GM19023 (cell line): ENCODE data around the gene AQP12A.

ENCODE experiments used
- ATAC-seq: cut with Tn5 transposase; IDR thresholded peaks from one replicate; pipeline ENCODE4 v1.9.1; 2021; ENCODE audit warnings: mild to moderate bottlenecking, moderate library complexity; ENCODE audit not compliant: unreplicated experiment

Gene AQP12A

DNA sequence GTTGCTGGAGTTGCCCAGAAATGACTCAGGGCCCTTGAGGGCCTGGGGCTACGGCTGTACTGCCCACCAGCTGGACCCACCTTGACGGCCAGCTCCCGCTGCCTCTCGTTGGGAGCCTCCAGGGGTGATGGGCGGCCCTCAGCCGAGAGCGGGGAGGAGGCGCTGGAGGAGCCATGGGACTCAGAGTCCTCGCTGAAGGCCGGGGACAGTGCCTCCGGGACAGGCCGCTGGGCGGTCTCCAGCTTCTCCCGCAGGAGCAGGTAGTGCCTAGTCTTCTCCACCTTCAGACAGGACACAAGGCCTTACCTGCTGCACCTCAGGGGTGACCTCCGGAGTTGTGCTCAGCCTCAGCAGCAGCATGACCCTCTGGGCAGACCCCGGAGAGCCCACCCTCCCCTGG lies 30.7 kb downstream of the AQP12A start:
- no peak for ATAC-seq

DNA sequence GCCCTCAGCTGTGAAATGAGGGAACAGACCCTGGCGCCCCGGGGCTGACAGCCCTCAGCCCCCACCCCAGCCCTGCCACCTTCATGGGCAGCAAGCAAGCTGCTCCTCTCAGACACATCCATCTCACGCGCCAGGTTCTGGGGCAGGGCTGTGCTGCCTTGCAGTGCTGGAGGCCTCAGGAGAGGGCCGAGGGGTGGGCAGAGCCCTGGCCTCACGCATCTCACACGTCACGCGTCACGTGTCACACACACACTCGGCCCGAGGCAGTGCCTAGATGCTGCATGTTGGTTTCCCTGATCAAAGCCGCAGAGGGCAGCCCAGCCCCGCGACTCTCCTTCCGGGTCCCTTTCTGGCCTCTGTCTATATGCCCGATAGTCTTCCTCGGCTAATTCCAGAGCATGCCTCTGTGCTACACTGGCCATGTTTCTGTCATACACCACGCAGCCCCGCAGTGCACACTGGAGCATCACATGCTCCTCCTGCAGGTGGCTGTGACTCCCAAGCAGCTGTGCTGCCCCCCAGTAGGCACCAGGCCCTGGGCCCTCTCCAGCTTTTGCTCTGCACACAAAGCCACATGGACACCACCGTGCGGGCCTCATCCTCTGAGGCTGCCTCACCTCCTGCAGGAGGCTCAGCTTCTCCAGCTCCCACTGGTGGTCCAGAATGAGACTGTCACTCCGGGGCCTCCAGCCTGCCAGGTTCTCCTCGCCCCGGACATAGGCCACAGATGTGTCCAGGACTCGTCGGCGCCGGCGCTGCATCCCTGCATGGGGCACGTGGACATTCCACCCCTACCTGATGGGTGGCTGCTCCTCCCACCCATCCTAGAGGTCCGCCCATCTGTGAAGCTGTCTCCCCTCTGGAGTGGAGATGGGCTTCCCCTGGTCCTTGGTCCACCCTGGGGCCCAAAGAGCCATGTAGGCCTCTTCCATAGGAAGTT lies 31.4 kb downstream of the AQP12A start:
- ATAC-seq, result no peak

DNA sequence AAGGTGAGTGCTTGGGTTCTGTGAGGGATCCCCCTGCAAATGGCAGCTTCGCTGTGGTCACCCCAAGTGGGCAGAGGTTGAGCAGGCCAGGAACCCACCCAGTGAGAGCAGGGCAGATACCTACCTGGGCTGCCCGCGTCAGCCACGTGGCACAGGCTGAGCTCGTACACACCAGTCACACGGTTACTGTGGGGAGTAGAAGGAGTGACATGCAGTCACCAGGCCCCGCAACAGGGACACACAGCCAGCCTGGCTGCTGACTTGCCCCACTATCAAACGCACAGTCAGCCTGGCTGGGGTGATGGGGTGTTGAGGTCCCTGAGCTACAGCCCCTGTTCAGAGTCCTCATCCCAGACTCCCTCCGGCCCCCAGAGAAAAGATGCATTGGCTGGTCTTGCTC lies 32.2 kb downstream of the AQP12A start:
- ATAC-seq, result no peak

DNA sequence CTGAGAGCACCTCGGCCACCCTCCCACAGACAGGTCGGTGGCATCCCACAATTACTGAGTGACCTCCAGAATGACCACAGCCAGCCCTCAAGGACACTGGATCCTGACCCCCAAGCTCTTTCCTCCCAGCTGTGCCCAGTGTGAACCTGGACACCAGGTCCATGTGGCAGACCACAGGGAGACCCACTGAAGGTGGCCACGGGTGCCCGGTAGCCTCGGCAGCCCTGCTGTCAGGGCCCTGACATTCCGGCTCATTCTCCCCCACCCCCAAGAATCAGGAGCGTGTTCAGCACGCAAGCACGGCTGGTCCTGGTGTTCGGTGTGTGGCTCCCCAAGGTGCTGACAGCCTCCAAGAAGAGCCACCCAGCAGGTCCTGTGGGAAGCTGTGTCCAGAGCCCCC lies 32.8 kb downstream of the AQP12A start:
- no peak for ATAC-seq

DNA sequence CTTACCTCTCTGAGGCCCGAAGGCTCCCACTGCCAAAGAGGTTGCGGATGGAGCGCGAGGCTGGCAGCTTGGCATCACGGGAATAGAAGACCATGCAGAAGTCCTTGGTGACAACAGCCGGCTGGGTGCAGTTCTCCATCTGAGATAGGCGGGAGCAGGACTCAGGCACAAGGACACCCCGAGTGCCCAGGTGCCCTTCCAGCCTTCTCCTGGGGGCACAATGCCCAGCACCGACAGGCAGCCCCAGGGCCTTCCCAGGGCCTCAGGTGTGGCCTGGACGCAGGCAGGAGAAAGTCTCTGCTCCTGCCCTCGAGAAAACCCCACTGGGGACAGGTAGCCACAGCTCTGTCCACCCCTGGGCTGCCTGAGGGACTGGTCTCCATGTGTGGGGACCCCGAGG lies 33.6 kb downstream of the AQP12A start:
- ATAC-seq, result no peak

DNA sequence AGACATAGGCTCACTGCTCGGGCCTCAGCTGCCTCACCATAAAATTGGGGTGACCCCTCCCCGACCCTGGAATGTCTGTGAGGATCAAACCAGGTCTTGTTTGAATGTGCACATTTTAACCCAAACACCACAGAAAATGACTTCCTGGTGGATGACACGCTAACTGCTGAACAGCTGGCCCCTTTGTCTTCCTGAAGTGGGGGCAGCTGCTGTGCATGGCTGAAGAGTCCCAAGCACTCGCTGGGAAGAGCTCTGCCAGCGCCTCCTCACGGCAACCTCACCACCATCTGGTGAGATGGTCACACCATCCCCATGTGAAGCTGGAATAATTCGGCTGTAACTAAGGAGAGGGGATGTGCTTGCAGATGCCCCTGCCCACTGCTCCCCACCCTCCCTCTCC lies 34.0 kb downstream of the AQP12A start:
- no peak for ATAC-seq

DNA sequence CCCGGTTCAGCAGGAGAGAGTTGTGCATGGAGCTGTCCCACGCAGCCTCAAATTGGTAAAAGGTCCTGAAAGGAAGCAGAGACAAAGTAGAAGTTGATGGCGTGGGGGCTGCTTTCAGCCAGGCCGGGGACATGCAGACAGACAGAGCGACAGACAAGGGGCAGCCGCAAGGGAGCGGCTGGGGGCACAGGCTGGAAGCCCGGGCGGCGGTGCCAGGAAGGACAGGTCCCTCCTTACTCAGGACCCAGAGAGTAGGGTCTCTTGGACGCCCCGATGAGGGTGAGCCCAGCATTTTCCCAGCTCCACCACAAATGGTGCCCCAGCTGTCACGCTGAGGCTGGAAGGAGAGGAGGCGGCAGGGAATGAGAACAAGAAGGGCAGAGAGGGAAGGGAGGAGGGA lies 35.2 kb downstream of the AQP12A start:
- ATAC-seq, result no peak

DNA sequence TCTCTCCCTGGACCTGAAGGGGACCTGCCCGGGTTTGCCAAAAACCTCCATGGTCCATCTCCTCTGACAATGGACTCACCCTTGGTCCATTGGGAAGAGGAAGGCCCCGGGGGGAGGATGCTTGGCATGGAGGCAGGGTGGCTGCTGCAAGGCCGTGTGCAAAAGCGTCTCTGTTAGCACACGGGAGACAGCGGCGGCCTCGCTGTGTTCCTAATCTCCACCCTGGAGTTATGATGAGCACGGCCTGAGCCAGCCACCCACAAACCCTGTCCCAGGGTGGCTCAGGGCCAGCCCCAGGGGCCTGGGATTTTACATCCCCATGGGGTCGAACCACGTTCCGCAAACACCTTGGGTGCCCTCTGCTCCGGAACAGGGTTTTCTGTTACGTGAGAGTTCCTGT lies 35.8 kb downstream of the AQP12A start:
- ATAC-seq, result no peak

DNA sequence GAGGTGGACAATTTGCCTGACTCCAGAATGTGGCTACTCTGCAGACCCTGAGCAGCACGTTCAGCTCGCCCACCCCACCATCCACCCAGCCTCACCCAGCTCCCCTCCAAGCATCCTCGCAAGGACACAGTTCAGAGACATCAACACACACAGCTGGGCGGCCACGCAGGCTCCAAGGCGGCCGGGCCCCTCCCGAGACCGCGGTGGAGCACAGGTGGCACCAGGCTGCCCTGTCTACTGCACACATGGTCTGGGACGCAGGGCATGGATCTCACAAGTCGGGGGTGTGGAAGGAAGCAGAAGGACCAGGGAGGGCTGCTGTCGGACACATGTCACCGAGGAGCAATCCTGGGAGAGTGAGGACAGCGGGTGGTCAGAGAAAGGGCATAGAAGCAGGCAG lies 36.2 kb downstream of the AQP12A start:
- ATAC-seq, result no peak

DNA sequence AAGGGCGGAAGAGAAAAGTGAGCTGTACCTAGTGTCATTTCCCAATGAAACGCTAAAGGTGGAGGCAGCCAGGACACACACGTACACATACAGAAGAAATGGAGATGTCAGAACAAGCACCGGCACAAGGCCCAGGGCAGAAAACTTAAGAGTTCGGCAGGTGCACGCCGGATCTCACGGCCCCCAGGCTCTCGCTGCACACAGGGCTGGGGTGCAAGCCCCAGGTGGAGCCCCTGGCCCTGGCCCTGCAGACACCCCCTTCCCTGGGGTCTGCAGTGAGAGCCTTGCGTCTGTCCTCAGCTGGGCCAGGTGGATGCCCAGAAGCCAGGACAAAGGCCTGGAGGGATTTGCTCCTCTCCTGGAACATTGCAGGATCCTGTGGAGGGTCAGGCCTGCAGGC lies 36.7 kb downstream of the AQP12A start:
- ATAC-seq, result no peak

DNA sequence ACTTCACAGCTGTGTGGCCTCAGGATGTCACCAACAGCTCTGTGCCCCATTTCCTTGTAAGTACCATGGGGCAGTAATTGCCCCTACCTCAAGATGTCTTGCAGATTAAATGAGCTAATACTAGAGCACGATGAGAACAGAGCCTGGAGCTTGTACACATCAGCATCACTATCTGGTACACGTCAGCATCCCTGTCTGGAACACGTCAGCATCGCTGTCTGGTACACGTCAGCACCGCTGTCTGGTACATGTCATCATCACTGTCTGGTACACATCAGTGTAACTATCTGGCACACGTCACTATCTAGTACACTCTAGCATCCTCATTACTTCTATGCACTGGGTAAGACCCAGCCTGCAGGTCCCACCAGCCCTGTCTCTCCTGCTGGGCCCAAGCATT lies 37.2 kb downstream of the AQP12A start:
- no peak for ATAC-seq

DNA sequence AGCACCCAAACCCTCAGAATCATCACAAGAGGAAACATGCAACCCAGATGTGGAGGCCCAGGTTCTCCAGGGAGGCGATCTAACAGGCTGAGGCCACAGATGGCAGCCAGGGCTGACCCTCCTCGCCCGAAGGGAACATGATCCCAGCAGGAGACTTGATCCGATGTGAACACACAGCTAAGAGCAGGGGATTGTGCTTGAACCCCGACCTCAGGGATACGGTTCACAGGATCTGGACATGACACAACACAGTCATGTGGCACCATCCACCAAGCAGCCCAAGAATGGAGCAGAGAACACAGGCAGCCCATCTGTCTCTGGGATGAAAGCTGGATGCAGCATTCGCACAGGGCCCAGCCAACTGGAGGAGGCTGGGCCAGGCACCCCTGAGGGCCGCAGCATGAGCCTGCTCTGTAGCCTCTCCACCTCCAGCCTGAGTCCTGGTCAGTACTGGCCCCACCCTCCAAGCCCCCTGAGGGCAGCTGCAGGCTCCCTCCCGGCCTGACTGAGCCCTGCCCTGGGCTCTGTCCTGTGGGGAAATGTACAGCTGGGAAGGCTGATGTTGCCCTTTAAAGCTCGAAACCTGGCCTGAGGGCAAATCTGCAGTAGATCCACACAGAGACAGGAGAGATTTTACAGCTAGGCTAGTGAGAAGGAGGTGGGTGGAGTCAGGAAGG lies 39.0 kb downstream of the AQP12A start:
- ATAC-seq, result no peak

DNA sequence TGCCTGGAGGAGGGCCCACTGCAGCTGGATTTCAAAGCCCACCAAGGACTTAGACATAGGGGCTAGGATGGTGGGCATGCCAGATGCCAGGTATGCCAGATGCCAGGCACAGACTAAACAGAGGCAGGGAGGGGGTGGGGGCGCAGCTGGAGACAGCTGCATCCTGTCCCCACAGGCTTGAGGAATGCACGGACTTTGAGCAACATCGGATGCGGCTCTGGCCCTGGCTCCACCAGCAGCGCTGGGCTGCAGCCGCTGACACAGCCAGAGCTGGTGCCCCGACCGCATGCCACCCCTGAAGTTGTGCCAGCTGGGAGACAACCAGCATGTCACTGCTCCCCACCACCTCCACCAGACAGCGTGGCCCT lies 39.5 kb downstream of the AQP12A start:
- no peak for ATAC-seq

DNA sequence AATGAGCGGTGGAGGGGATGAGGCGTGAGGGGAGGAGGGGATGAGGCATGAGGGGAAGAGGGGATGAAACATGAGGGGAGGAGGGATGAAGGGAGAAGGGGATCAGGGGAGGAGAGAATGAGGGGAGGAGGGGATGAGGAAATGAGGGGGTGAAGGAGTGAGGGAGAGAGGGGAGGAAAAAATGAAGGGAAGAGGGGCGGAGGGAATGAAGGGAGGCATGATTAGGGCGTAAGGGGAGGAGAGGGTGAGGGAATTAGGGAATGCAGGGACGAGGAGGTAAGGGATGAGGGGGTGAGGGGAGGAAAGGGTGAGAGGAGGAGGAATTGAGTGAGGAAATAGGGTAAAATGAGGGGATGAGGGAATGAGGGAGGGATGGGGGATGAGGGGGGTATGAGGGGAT lies 40.5 kb downstream of the AQP12A start:
- no peak for ATAC-seq

DNA sequence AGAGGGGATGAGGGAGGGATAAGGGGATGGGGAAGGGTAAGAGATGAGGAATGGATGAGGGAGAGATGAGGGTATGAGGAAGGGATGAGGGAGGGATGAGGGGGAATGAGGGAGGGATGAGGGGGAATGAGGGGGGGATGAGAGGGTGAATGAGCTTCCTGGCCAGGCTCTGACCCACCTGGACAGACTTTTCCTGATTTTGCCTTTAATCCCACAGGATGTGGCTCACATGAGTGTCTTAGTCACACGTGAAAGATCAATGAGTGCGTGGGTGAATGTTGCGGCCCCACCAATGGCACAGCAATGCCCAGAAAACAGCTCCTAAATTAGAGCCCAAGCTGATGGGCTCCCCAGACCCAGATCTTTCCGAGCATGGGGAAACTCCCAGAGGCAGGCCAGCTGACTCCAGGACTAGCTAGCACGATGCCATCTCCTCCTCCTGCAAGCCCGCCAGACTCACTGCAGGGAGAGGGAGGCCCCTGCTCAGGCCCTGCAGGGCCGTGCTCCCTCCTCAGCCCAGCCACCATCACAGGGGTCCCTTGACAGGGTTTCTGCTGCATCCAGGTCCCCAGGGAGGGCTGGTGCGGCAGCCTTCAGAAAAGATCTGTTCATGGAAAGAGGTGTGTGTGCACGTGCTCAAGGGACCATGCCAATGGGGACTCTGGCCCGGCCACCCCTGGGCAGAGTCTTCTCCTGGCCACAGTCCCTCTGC lies 41.4 kb downstream of the AQP12A start:
- no peak for ATAC-seq

DNA sequence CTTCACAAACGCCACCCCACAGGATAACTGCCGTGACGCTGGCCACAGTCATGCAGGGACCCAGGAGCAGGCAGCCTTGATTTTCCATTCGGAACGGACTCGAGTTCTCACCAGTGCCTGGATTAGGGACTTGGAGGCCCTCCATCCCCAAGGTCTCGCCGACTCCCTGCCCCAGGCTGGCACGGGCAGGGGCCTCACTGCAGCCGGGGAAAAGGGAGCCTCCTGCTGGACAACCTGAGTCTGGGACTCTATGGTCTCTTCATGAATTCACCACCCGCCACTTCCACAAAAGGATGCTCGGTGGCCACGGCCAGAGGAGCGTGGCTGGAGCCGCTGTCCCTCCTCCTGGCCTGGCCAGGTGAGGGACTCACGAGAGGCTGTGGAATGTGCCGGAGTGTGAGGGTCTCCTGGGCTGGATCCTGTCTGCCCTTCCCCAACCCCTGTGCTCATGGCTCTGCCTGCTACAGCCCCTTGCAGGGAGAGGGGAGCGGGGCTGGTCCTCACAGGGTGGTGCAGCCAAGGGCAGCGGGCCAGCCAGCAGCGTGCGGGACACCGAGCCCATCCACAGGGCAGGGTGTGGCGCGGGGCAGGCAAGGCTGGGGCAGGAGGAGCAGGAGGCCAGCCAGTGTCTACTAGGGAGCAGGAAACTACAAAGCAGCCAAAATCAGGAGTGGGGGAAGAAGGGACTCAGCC lies 42.3 kb downstream of the AQP12A start:
- ATAC-seq, result no peak

DNA sequence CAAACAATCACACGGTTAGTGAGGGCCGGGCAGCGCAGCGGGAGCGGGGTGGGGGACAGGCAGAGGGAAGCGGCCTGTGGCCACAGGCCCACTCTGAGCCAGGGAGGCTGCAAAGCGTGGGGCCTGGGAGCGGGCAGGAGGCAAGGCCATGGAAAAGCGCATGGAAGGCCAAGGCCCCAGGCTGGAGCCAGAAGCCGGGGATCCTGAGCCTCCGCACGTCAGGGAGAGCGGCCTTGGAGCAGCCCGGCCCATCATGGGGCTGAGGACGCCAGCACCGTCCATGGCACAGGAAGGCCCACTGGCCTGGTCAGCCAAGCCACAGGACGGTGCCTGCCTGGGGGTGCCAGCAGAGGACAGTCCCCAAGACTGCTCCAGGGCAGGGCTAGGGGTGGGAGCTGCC lies 43.1 kb downstream of the AQP12A start:
- no peak for ATAC-seq

DNA sequence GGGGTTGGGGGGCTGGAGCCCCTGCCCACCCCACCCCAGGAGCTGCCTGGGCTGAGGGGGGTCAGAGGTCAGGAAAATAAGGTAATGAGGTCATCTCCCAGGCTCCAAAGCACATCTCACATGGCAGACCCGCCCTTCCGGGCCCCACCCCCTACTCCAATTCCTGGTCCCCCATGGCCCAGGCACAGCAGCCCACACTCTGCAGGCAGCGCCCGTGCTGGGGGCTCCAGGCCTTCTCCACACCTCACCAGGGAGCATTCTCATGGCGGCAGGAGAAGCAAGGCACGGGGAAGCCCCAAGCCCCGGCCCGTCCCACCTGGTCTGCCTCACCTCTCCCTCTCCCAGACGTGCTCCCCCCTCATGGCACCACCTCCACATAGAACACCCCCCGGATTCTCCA lies 43.8 kb downstream of the AQP12A start:
- ATAC-seq, result no peak

DNA sequence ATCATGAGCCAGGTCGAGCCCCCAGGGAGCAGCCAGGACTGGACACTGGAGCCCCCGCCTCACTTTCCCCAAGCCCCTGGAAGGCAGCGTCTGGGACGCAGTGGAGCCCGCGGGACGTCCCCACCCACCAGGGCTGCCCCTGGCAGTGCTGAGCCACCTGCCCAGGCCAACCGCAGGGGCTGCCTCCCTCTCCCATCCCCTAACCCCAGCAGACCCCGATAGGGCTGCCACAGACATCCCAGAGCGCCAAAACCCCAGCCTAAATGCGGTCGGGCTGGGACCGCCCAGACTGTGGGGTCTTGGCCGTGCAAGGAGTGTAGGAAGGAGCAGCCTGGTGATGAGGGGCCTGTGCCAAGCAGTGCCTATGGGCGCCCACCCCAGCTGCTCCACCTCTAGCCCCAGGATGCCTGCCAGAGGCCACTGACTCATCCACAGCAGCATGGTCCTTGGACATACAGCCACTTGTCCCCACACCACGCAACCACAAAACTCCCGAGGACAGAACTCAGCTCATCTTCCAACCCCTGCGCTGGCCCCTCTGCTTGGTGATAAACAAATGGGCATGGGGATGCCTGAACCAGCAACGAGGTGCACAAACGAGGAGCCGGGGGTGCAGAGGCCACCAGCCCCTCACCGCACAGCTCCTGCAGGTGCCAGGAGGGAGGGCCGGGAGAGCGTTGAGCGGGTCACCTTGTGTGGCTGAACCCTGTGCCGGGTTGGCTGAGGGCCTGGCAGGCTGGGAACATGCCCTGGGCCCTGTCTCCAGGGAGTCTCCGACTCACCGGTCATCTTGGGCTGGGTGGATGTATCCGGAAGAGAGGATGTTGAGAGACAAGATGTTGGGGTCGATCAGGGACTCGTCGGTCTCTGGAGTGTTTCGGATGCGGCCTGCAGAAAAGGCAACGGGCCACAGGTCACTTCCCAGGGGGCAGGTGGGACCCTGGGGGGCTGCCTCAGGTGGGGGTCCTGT lies 44.9 kb downstream of the AQP12A start:
- ATAC-seq, result no peak

DNA sequence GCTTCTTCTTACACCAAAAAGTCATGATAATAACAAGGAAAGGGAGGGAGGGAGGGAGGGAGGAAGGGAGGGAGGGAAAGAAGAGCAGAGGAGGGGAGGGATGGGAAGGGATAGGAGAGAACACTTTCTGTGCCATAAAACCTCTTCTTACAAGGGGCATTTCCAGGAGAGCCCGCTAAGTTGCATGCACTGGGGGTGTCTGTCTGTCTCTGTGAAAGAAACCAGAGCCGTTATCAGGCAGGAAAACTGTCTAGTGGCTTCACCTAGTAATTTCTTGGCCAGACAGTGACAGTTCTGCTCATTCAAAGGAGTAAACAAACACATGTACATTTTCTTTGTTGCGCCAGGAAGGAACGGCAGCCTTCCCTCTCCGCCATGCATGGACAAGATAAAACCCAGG lies 45.8 kb downstream of the AQP12A start:
- no peak for ATAC-seq
